Lower lobe of right lung (tissue), 2 donors: ENCODE data around the gene MGAT5B. TPM values are rescaled to one million over a fixed set of nuclear protein-coding genes. Genes with fewer than 3 reads are reported as not detected.

Experiments used
- ATAC-seq, 2 donors: fragments of 200-7000 bp; cut with Tn5 transposase; one replicate each; pipeline ENCODE4 v1.9.1; 2020 to 2022; ENCODE audit warnings: mild to moderate bottlenecking in 2 of 2, moderate library complexity in 2 of 2
- DNase-seq: peaks from one replicate; pipeline ENCODE4 v3.0.0-alpha.2; 2020
- H3K27ac ChIP-seq: fragments of 200-600 bp; one replicate; pipeline ENCODE4 v1.8.0; 2022
- H3K27me3 ChIP-seq: fragments of 200-600 bp; one replicate; pipeline ENCODE4 v1.8.0; 2022; ENCODE audit warnings: low read depth
- H3K36me3 ChIP-seq: fragments of 200-600 bp; one replicate; pipeline ENCODE4 v1.8.0; 2022; ENCODE audit warnings: mild to moderate bottlenecking
- H3K4me1 ChIP-seq: fragments of 200-600 bp; one replicate; pipeline ENCODE4 v1.8.0; 2022
- H3K4me3 ChIP-seq: fragments of 200-600 bp; one replicate; pipeline ENCODE4 v1.8.0; 2022; ENCODE audit warnings: mild to moderate bottlenecking
- H3K9me3 ChIP-seq: fragments of 200-600 bp; one replicate; pipeline ENCODE4 v1.8.0; 2022
- intact Hi-C: fragments of 100-400 bp; cut with DNase I; formaldehyde crosslinking; loops from one replicate; pipeline ENCODE4 v1.11.0; 2022
- total RNA-seq: library from RNA; stranded (reverse); fragmentation: NEBNext Ultra II Directional; extraction: Animal tissue kit (Norgen Biotek cat#: 25700); gene quantifications from one replicate; pipeline ENCODE4 v1.2.1, GENCODE V29; 2021
- TF ChIP-seq, protein P1 (sequence below): fragments of 200-600 bp; IDR thresholded peaks from one replicate; pipeline ENCODE4 v1.8.0; 2022; ENCODE audit warnings: antibody characterized with exemption, mild to moderate bottlenecking
- donor health status: DM: no; HTN: yes; CAD: no; lungs with severe emphysema.

MGAT5B gene
- total RNA-seq, 1 donor from 2014 or later, result 1.3 TPM

DNA sequence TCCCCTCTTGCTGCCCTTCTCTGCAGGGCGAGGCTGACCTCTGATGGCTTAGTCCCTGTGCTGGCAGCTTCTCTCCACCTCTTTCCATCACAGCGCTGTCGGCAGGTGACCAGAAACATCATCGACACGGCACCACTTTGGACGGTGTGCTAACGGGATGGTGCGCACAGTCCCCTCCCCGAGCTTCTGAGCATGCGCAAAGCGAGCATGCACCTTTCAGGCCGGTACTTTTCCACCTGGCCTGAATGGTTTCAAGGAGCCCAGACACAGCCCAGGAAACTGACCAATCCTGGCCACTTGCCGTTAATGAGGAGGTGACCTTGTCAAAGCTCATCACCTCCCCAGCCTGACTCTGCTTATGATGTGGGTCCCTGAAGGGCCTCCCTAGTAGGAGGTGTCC is 54.8 kb downstream of the MGAT5B start:
- Histone ChIP-seq H3K27me3 (peaks cover 10% of the 10 kb centered on the region), H3K27ac (no peak overlapping the region), H3K4me3 (no peak overlapping the region), H3K9me3 (no peaks in the 10 kb centered on the region), H3K36me3 (no peaks in the 10 kb centered on the region), H3K4me1 (no peaks in the 10 kb centered on the region)
- intact Hi-C loops, result no loop called here
- TF ChIP-seq, protein P1, sequence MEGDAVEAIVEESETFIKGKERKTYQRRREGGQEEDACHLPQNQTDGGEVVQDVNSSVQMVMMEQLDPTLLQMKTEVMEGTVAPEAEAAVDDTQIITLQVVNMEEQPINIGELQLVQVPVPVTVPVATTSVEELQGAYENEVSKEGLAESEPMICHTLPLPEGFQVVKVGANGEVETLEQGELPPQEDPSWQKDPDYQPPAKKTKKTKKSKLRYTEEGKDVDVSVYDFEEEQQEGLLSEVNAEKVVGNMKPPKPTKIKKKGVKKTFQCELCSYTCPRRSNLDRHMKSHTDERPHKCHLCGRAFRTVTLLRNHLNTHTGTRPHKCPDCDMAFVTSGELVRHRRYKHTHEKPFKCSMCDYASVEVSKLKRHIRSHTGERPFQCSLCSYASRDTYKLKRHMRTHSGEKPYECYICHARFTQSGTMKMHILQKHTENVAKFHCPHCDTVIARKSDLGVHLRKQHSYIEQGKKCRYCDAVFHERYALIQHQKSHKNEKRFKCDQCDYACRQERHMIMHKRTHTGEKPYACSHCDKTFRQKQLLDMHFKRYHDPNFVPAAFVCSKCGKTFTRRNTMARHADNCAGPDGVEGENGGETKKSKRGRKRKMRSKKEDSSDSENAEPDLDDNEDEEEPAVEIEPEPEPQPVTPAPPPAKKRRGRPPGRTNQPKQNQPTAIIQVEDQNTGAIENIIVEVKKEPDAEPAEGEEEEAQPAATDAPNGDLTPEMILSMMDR, result no peak
- ATAC-seq (no peak), DNase-seq (no peak)

DNA sequence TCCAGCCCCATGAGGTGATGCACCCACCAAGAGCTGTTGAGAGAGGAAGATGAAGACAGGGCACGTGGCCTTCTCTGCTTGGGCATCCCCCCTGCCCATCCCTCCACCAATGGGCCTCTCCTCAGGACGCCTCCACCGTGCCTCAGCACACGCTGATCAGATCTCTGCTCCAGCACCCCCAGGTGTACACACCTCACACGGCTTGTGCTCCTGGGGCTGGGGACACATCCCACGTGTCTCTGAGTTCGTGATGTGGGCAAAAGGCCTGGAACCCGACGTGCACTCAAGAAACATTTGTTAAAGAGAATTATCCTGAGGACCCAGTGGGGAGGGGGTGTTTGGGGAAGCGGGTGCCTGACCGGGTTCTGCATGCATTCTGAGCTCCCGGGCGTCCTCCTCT is 55.3 kb downstream of the MGAT5B start:
- ATAC-seq (no peak), DNase-seq (no peak)
- H3K36me3 ChIP-seq, result no peaks in the 10 kb centered on the region
- peaks cover 10% of the 10 kb centered on the region for H3K27me3 ChIP-seq
- no peaks in the 10 kb centered on the region for H3K4me1 ChIP-seq
- TF ChIP-seq, protein P1, result no peak
- no peak overlapping the region for H3K4me3 ChIP-seq
- no peak overlapping the region for H3K27ac ChIP-seq
- no peaks in the 10 kb centered on the region for H3K9me3 ChIP-seq
- intact Hi-C loops, result no loop called here

DNA sequence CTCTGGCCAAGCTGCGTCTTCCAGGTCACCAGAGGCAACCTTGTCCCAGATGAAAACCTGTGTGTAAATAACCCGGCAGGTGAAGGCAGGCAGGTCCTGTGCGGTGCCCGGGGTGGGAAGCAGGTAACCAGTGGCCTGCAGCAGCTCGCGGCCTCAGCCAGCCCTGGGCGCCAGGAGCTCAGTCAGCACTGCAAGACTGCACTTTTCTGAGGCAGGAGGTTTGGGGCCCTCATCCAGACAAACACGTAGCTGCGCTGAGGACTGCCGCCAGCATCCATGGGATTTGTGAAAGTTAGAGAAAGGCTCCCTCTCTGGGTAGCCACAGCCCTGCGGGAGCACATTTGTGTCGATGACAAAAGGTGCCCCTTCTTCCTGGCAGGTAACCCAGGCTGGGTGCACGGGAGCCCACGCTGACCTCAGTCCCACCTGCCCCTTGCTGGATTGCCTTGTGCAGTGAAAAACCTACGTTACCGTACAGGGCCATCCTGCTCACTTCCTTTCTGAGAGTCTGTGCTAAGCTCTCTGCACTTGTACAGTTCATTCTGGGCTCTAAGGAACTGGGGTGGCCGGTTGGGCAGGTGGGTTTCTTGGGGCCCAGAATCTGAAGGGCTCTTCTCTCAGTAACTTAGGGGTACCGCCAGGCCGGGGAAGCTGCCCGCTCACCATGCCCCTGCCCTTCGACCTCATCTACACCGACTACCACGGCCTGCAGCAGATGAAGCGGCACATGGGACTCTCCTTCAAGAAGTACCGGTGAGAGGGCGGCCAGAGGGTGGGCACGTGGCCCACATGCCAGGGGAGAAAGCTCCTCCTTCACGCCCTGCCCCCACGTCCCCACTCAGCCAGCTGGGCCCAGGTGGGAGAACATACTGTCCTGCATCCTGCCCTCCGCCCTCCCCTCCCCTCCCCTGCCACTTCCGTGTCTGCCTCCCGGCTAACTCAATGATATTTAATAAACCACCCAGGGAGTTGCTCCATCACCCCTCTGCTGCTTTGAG is 56.4 kb downstream of the MGAT5B start:
- H3K4me3 ChIP-seq, result no peak overlapping the region
- ATAC-seq (no peak), DNase-seq (no peak)
- no peaks in the 10 kb centered on the region for H3K36me3 ChIP-seq
- no peak overlapping the region for H3K27ac ChIP-seq
- intact Hi-C loops, result no loop called here
- H3K9me3 ChIP-seq, result no peaks in the 10 kb centered on the region
- TF ChIP-seq, protein P1, result no peak
- H3K27me3 ChIP-seq, result peaks cover 10% of the 10 kb centered on the region
- no peaks in the 10 kb centered on the region for H3K4me1 ChIP-seq

DNA sequence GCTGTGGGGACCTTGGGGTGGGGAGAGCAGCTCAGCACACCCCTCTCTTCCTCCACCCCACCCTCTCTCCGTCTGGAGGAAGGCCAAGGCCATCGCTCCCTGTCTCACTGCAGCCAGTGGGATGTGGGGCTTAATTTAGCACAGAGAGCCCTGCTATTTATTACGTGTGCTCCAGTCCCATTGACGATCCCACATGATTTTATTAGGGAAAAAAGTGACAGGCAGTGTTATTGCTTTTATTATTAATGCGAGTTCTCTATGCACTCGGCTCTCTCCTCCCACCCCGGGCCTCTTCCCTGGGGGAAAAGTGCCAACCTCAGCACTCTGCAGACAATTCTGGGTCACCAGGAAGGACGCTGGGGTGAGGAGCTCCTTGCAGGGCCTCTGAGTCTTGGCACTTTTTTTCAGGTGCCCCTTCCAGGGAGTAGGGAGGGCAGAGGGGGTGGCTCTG is 57.3 kb downstream of the MGAT5B start:
- DNase-seq, result no peak
- intact Hi-C loops, result no loop called here

DNA sequence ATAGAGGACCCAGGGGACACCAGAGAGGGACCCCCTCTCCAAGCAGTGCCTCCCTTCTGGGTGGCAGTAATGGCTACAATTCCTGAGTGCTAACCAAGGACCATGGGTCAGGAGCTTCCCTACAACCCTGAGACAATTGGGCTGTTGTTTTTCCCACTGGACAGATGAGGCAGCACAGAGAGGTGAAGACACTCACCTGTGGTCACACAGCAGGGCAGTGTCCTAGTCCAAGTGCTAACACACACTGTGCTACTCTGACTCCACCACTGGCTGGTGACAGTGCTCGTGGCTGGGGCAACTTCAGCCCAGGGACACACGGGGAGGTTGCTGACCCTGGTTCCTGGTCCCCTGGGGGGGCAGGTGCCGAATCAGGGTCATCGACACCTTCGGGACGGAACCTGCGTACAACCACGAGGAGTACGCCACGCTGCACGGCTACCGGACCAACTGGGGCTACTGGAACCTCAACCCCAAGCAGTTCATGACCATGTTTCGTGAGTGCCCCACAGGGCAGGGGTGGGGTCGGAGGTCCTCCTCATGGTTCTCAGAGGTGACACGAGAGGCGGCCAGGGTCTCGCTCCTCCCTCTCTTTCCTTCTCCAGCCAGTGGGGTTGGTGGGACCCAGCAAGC is 58.1 kb downstream of the MGAT5B start:
- TF ChIP-seq, protein P1, result no peak
- intact Hi-C loops, result no loop called here
- H3K4me3 ChIP-seq, result no peak overlapping the region
- H3K9me3 ChIP-seq, result no peaks in the 10 kb centered on the region
- peaks cover 10% of the 10 kb centered on the region for H3K27me3 ChIP-seq
- ATAC-seq, result no peak
- no peak for DNase-seq
- no peaks in the 10 kb centered on the region for H3K36me3 ChIP-seq
- H3K27ac ChIP-seq, result no peak overlapping the region
- H3K4me1 ChIP-seq, result no peaks in the 10 kb centered on the region

More for the DNA sequence above, 57.3 kb downstream of the MGAT5B start:
- no peak for ATAC-seq
- Histone ChIP-seq H3K27ac (no peak overlapping the region), H3K4me1 (no peaks in the 10 kb centered on the region), H3K27me3 (peaks cover 10% of the 10 kb centered on the region), H3K4me3 (no peak overlapping the region), H3K36me3 (no peaks in the 10 kb centered on the region), H3K9me3 (no peaks in the 10 kb centered on the region)
- TF ChIP-seq, protein P1, result no peak
